Occipital lobe (tissue), 2 donors: Measurements from ENCODE around the gene RBM46. TPM values are rescaled to one million over a fixed set of nuclear protein-coding genes. Genes with fewer than 3 reads are reported as not detected.

Experiments used
- DNase-seq: peaks from one replicate; lab custom pipeline; 2025; lab: John Stamatoyannopoulos, UW
- total RNA-seq: library from RNA; depleted of rRNA; stranded (reverse); fragments of >200 nt; gene quantifications from one replicate; pipeline ENCODE4 v1.2.3, GENCODE V29; 2014

RBM46 gene, protein sequence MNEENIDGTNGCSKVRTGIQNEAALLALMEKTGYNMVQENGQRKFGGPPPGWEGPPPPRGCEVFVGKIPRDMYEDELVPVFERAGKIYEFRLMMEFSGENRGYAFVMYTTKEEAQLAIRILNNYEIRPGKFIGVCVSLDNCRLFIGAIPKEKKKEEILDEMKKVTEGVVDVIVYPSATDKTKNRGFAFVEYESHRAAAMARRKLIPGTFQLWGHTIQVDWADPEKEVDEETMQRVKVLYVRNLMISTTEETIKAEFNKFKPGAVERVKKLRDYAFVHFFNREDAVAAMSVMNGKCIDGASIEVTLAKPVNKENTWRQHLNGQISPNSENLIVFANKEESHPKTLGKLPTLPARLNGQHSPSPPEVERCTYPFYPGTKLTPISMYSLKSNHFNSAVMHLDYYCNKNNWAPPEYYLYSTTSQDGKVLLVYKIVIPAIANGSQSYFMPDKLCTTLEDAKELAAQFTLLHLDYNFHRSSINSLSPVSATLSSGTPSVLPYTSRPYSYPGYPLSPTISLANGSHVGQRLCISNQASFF
- 0.31 TPM for total RNA-seq

GRCh38 chr4:154781126-154781982 lies at the start of gene RBM46:
TSS of gene RBM46 (plus strand) at chr4:154781272. CDS start at chr4:154796753, 15,481 bp downstream.
- no peak for DNase-seq

DNA sequence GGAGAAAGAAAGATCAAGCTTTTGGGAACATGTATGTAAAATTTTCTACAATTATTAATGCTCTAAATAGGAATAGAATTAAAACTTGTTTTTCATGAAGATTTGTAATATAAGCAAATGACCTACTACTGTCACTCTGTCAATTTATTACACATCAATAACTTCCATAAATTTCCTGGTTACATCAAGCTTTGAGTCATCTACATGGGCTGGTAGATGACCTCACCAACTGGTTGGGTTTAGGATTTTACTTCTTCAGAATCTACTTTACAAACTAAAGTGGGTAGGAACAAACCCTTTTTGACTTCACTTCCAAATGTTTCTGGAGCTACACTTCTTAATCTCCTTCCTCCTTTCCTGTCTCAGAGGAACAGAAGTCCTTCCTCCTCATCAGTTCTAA lies 49.3 kb upstream of the RBM46 start:
- DNase-seq, result no peak

DNA sequence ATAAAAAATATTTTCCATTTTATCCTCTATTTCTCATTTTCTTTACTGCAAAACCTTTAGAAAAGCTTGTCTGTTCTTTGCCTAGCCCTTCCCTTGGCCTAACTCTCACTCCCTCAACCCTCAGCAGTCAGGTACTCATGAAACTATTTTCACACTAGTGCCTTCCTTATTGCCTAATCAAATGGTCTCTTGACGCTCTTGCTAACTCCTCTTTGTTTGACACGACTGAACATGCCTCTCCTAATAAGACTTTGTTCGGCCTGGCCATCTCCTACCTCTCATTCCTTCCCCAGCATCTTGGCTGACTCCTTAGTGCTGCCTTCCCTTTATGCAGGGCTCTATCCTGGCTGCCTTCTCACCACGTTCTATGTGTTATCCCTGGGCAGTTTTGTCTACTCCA lies 48.4 kb upstream of the RBM46 start:
- DNase-seq, result no peak

DNA sequence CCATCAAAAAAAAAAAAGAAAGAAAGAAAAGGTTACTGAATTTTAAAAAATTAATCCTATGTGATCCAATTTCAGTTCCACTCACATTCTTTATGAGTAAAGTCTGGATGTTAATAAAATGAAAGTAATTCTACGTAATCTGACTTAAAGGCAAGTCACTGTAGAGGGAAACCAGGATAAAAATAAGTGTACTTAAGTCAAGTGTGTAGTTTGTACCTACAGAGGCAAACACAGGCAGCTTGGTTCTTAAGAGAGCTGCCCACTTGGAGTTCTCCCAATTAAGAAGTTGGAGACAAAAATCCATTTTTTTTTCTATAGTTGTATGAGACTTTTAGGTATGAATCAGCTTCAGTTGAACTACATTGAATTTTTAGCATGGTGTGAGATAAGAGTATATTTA lies 44.3 kb upstream of the RBM46 start:
- no peak for DNase-seq

DNA sequence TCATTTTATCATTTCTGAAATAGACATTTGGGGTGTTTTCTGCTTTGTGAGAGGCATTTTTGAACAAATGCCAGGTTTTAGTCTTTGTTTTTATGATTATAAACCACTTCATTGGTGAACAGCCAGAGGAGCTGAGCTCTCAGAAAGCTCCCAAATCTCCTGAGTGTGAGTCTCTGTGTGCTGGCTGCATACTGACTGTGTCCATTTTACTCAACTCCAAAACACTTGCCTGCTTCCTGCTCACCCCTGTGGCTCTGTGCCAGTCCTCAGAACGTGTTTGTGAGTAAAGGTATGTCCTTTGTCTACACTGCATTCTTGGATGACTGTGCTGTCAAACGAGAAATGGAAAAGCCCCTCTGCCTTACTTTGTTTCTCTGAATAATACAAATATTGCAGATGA lies 42.6 kb upstream of the RBM46 start:
- DNase-seq, result no peak

DNA sequence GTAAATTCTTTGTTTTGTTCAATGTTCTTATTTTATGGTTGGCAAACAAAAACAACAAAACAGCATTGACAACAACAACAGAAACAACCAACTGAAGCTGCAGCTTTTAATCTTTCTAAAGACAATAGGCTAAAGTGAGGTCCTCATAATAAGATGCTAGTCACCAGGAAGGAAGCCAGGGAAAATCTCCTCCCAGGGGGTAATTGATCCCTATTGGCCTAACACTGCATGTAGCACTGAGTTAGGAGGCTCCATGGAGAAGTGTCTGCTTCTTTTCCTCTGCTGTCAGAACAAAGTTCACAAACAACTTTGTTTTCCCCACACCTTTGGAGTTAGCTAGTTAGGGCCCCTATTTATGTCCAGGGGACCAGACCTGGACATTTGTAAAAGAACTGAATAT lies 42.0 kb upstream of the RBM46 start:
- DNase-seq, result no peak

DNA sequence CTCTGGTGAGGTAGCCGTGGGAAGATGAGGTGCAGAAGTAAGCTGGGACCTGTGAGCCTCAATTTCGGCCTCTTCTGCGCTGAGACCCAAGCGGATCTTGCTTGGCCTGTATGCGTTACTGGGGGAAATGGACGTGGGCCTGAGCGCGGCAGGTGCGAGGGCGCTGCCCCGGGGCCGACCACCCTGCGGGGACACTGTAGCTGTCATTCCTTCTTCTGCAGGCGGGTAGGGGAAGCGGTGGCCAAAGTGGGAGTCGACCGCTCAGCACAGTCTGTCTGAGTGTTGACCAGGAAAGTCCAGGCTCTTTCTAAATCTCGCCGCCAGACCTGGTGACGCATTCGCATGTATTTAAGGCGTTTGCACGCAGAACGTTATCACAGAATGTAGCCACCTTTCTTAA lies 40.6 kb upstream of the RBM46 start:
- no peak for DNase-seq

GRCh38 chr4:154741131-154741665 lies 39.9 kb upstream of the RBM46 start:
- DNase-seq, result no peak

DNA sequence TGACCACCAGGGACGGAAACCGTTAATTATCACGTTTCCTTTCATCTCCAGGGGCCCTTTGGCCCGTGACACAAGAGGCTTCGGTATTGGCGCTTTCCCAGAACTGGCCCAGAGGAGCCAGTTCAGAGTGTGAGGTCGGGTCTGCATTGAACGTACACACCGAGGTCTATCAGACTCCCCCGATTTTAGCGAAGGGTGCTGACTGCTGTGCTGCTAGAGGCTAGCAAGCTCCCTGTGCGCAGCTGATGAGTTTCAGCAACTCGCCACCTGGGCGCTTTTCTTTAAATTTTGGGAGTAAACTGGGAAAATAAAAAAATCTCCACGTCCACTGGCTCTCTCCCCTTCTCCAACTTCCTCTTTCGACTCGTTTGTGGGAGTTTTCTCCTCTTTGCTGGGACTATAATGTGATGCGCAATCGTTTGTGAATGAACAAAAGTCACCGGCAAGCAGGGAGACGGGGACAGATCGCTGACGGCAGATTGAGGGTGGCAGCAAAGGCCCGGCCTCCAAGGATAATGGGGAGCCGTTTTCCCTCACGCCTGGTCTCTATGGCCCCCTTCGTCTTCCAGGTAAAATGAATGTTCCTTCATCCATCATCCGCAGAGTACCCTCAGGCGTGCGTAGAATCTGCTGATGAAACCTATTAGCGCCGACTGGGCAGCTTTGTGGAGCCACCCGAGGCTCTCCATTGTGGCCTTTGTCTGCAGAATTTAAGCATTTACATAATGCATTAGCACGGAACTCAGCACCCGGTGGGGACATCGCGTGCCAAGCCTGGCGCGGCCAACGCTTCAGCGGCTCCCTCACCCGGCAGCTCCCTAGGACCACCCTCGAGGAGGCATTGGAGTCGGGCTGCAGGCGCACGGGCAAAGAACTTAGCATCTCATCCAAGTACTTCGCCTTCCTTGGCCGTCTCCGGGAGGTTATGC lies 38.9 kb upstream of the RBM46 start:
- no peak for DNase-seq

GRCh38 chr4:154743683-154744340 lies 37.3 kb upstream of the RBM46 start, which contains the start of gene LRAT:
TSS of gene LRAT (plus strand) at chr4:154744000. CDS start at chr4:154744327, 327 bp downstream.
- no peak for DNase-seq

DNA sequence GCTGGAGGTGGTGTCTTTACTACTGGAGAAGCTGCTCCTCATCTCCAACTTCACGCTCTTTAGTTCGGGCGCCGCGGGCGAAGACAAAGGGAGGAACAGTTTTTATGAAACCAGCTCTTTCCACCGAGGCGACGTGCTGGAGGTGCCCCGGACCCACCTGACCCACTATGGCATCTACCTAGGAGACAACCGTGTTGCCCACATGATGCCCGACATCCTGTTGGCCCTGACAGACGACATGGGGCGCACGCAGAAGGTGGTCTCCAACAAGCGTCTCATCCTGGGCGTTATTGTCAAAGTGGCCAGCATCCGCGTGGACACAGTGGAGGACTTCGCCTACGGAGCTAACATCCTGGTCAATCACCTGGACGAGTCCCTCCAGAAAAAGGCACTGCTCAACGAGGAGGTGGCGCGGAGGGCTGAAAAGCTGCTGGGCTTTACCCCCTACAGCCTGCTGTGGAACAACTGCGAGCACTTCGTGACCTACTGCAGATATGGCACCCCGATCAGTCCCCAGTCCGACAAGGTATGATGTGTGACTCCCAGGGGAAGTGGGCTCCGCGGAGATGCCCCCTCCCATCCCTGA lies 36.6 kb upstream of the RBM46 start:
- no peak for DNase-seq

DNA sequence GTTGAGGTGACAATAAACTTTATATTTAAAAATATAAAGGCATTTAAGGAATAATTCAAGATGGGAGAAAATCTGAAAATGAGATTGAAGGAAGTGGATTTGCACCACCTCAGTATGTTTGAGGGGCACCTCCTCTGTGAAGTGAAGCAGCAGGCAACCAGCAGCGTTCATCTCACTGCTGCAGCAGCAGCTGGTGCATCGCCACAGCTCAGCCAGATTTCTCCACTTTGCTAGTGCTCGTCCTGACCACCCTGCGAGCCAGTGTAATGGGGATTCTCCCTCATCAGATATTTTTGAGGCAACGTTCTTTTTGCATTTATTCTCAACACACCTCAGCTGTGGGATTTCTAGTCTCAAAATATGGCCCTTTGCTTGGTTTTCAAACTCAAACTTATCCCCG lies 23.4 kb upstream of the RBM46 start:
- DNase-seq, result no peak

GRCh38 chr4:154760895-154761294 lies 20.2 kb upstream of the RBM46 start:
- DNase-seq, result no peak

DNA sequence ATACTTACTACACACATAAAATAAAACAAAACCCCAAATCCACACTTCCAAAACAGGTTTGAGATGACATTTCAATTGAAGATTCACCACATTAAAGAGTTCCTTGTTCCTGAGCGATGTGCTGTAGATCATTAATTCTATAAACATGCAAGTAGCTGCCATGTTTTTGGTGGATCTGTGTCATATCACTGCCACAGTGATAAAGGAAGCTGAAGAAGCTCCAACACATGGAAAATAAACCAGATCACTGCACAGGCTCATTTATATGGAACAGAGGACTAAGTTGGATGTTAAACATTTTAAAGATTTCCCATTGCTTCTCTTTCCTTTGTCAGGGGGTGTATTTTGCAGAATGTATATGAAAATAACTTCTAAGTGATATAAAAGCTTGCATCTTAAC lies 2.8 kb upstream of the RBM46 start:
- no peak for DNase-seq

- no peak for DNase-seq
Measured at GRCh38 chr4:154779362-154779947, 1.6 kb upstream of the RBM46 start.

DNA sequence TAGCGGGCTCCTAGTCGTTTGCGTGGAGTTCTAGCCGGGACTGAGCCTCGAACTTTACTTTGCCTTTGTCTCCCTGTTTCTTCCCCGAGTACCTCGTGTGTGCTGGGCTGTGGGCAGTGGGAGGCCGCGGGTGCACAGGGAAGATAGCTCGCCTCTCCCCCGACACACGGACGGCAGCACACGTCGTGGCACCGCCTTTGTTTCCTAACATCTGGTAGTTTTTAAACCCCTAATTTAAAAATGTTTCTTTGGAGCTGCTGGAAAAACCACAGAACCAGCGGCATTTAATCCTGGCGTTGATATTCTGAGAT lies 866 bp downstream of the RBM46 start:
- no peak for DNase-seq

DNA sequence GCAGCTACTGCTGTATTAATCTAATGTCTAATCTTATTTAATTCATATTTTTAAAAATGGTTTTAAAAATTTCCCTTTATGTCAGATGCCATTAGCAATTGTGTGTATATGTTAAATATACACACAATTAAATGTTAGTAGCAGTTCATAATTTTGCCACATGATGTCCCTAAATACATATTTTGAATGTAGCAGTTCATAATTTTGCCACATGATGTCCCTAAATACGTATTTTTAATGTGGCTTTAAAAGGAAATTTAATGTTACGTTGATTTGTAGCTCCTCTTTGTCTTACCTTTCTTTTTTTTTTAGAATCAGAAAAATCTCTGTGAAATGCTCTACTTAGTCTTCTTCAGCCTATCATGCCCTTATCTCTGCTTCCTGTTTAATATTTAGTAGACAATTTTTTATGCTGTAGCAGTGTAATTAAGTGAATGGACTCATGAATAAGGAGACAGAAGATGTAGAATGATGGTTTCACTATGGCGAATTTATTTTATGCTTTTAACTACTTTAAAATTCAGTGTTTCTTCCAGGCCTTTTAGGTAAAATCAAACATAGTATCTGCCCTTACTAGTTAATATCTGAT lies 26.1 kb downstream of the RBM46 start:
- no peak for DNase-seq

- DNase-seq, result no peak
Measured at GRCh38 chr4:154818230-154818629, 37.2 kb downstream of the RBM46 start.

DNA sequence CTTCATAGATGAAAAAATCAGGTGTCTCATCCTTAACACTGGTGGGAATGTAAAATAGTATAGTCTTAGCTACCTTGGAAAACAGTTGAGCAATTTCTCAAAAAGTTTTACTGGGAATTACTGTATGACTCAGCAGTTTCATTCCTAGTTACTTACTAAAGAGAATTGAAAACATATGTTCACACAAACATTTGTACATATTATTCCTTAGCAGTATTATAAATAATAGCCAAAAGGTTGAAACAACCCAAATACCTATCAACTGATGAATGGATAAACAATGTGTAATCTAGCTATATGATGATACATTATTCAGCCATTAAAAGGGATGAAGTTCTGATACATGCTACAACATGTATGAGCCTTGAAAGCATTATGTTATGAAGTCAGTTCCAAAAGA lies 41.7 kb downstream of the RBM46 start:
- no peak for DNase-seq
